GM21737 (cell line): Measurements from ENCODE around the gene TSSC4.

Experiments used
- ATAC-seq: cut with Tn5 transposase; IDR thresholded peaks from one replicate; pipeline ENCODE4 v1.9.1; 2021; ENCODE audit warnings: mild to moderate bottlenecking, moderate library complexity; ENCODE audit not compliant: unreplicated experiment

Gene TSSC4

DNA sequence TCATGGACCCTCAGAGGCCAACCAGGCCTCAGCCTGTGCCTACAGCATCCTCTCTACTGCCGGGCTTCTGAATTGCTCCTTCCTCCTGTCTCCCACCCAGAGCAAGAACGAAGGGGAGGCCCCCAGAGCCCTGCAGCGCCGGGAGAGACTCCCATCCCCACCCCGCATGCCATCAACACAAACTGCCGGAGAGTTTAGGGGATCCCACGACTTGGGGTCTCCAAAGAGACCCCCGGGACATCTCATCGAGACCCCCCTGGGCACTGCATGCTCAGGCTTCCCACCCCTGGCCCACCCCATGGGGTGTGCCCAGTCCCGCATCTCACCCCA is 31.7 kb upstream of the TSSC4 start:
- ATAC-seq, result no peak

DNA sequence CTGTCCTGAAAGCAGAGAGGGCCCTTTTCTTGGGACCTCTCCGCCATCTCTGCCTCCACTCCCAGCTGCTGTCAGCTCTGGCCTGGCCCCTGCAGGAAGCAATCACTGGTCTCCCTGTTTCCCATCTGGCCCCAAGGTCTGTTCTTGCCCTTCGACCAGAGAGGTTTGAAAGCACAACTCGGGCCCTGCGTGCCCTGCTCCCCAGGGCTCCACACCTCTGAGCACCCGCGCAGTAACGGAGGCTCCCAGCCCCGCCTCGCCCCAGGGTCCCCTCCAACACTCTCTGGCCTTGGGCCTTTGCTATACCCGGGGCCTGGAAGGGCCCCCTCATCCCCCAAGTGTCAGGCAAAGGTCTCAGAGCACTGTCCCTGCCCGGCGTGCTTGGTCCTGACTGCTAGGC is 31.2 kb upstream of the TSSC4 start:
- ATAC-seq, result no peak

DNA sequence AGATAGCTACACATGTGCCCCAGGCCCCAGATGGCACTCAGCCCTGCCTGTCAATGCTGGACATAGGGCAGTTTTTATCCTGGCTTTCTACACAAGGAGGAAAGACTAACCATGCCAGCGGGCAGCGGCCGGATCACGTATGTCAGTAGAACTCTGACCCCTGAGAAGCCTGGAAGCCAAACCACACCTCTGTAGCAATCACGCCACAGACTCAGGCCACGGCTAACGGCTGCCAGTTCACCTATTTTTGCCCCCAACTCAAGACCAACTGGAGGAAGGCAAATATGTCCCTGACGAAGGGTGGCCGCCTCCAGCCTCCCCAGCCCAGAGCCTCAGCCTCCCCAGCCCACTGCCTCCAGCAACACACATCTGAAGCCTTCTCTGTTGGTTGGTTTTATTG is 30.7 kb upstream of the TSSC4 start:
- no peak for ATAC-seq

DNA sequence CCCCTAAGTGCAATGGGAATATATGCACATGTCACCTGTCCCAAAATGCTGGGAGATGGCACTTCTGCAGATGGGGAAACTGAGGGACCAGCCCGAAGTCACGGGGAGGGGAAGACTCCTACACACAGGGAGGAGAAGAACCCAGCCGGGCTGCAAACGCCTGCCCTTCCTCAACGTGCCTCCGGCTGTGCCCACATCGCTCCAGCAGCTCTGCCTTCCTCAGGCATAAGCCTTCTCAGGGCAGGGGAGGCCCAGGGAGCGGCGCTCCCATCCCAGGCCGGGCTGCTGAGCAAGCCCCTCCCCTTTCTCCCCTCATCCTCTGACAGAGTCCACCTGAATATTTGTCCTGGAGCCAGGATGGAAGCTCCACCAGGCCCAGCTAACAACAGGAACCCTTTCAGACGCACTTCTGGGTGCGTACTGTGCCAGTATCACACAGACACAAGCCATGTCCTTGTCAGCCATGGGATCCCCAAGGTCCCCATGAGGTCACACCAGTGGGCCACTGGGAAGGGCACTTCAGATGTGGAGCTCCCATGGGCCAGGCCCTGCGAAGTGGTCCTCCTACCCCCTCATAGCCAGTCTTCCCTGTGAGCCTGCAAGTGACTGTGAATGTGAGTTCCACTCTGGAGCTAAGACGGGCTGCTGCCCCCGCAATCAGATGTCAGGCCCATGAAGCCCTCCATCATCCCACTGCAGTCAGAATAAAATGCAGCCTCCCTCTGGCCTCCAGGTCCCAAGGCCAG is 25.9 kb upstream of the TSSC4 start:
- no peak for ATAC-seq

DNA sequence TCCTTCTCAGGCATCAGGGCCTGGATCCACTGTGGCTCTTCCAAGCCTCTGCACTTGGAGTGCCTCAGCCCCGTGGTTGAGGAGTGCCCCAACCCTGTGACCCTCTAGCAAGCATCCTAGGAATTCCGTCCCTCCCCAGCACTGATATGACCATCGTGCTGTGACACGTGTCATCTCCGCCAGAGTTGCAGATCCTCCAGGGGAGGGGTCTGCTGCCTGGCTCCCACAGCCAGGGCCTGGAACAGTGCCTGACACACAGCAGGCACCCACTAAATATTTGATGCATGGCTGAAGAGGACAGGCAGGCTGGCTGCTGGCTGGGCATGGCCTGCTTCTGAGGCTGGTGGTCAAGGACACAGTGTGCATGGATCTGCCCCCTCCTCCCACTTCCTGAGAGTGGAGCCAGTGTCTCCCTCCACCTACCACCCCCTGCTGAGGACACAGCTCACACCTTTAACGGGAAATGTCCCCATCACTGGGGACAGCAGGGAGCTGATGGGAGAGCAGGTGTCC is 25.2 kb upstream of the TSSC4 start:
- no peak for ATAC-seq

DNA sequence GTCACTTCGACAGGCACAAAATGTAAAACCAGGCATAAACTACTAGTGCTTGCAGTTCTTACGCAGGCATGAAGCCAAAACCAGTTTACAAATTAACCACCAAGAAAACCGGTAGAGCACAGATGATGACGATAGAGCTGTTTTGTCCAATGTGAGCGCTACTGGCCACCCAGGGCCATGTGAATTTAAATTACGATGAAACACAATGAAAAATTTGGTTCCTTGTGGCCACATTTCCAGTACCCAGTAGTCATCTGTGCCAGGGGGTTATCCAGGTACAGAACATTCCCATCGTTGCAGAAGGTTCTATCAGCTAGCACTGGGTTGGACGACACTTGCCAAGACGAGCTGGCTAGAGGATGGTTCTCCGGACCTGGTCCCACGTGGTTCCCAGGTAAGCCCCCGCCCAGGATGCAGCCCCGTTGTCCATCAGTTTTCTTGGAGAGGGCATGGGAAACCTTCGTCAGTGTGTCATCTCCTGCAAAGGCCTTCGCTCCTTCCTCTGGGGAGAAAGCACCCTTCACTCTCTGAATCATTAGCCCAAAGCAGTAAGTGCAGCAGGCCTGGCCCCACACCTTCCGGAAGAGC is 24.5 kb upstream of the TSSC4 start:
- ATAC-seq, result no peak

DNA sequence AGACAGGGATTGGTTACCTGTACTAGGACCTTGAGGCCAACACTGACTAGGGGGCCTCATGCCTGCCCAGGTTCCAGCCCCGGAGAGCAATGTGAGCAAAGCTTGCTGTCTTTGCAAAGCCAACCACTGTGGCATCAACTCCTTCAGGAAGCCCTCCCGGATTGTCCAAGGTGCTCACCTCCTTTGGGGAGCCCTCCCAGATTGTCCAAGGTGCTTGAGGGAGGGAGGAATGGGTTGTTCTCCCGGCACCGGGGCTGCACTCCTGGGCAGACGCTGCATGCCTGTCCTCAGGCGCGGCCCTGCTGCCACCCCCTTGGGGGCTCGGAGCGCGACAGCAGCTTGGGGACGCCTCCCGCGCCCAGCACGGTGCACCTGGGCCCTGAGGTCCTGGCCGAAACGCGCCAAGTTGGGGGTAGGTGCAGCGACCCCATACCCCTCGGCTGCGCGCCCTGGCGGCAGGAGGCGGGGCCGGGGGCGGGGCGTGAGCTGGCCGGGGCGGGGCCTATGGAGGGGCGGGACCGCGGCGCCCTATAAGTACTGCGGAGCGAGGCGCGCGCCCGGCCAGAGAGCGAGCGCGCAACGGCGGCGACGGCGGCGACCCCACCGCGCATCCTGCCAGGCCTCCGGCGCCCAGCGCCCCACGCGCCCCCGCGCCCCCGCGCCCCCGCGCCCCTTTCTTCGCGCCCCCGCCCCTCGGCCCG is 23.6 kb upstream of the TSSC4 start, which contains the start of gene CD81:
TSS of gene CD81 (plus strand) at position 560 of the 701 bp plus-strand sequence. CDS start 240 bp downstream, outside the sequence.
- ATAC-seq, result peak; percentile 54

DNA sequence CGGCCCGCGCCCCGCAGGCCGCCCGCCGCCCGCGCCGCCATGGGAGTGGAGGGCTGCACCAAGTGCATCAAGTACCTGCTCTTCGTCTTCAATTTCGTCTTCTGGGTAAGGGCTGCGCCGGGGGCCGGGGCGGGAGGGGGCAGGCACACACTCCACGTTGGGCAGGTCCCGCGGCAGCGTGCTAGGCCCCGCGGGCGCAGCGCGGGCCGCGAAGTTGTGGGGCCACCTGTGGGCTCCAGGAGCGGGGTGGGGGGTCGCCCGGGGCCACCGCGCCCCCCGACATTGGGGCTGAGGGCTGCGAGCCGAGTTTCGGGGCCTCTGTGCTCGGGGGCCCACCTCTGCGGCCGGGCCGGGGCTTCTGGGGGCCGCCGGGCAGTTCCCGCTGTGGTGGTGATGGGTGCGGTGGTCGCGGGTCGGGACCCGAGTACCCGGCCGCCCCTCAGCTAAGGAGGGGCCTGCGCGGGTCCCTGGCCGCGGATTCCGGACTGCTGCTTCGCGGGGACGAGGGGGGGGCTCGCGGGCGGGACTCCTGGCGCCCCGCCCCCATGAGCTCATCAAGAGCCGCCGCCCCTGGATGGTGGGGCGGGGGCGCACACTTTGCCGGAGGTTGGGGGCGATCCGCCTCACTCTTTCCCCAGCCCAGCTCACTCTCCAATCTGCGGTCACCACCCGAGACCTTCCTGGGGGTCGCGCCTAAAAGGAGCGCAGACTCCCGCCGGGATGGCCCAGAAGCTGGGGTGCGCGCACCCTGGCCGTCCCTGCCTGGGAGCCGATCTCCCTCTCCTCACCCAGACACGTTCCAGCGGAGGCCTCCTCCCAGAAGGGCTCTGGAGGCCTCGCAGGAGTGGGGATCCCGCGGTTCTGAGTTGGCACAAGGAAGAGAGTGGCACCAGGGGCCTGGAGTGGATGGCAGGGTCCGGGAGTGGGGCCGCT is 22.8 kb upstream of the TSSC4 start:
- ATAC-seq, result peak; percentile 30

DNA sequence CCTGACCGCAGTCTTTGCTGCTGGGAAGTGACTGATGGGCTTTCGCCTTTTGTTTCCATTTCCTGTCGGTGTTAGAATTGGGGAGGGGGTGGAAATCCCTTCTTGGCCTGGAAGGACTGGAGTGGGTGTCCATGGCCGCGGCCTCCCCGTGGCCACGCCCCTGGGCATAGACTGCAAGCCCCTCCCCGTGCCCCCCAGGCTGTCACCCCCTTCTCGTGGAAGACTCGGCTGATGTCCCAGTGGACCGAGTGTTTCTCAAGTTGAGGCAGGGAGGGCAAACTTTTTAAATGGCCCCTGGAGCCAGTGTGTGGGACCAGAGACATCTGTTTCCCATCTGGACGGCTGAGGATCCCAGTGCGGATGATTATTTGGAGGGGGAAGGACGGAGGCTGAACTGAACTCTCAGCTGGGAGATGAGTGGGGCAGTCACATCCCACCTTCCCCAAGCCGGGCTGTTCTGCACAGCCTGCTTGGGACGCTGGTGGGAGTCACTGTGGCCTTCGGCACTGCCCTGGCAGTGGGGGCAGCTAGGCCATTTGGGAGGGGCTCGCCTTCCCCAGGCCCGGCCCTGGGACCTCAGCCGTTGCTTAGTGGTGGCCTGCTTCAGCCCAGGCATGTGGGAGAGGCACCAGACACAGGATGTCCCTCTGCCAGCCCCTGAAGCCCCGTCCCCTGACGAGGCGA is 21.9 kb upstream of the TSSC4 start:
- ATAC-seq, result no peak

DNA sequence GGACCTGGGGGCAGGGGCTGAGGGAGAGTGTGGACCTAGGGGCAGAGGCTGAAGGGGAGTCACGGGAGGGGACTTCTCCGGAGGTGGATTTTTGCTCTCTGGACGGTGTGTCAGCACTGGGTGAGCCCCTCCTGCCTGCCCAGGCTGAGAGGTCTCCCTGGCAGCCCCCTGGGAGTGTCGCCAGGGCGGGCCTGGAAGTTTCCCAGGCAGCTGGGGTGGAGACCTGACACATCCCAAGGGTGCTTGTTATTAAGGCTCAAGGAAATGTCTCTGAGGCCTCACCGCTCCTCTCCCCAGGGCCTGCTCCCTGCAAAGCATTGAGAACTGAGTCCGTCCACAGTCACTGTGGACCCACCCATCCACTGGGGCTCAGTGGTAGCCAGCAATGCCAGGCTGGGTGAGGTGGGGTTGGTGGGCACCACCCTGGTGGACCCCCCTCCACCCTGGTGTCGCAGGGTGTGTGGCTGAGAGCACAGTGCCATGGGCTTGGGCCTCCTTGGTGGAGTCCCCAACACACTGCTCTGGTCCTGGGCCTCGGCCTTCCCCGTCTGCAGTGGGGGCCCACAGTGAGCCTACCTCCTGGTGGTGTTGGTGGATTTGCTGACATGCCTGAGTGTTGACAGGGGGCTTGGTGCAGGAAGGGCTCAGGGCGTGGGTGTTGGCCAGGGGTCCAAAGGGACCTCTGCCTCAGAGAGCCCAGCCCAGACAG is 20.9 kb upstream of the TSSC4 start:
- ATAC-seq, result no peak

DNA sequence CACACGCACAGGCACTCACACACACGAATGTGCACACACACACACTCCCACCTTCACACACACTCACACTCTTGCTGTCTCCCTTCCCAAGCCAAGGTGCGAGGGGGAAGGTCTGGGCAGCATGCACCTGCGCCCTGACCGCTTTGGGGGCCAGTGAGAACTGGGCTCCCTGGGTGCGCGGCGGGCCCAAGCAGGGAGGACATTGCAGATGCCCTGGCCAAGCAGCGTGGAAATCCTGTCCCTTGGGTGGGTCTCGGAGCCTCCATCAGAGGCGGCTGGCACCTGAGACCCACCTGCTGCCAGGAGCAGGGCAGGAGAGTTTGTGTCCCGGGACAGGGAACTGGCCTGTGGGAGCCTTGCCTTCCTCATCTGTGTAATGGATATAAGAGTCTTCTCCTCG is 20.2 kb upstream of the TSSC4 start:
- no peak for ATAC-seq

DNA sequence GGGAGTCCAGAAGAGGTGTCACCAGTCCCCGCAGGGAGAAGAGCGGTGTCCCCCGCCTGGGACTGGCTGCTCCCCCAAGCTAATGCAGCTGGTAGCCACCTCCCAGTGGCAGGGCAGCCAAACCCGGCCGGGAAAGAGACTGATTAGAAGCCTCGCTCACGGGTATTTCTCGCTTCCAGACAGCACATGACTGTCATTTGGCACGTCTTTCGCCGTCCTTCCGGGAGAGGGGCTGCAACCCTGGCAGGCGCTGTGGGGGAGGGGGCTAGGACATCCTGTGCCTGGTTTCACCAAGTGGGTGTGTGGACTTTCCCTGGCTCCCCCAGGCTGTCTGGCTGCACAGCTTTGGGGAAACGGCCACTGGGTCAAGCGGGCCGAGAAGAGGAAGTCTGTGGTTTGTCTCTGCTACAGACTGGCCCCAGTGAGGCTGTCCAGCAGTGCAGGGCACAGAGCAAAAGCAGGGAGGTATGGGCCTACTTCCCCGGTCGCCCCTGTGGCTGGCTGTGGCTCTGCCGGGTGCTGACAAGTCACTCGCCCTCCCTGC is 19.7 kb upstream of the TSSC4 start:
- no peak for ATAC-seq

DNA sequence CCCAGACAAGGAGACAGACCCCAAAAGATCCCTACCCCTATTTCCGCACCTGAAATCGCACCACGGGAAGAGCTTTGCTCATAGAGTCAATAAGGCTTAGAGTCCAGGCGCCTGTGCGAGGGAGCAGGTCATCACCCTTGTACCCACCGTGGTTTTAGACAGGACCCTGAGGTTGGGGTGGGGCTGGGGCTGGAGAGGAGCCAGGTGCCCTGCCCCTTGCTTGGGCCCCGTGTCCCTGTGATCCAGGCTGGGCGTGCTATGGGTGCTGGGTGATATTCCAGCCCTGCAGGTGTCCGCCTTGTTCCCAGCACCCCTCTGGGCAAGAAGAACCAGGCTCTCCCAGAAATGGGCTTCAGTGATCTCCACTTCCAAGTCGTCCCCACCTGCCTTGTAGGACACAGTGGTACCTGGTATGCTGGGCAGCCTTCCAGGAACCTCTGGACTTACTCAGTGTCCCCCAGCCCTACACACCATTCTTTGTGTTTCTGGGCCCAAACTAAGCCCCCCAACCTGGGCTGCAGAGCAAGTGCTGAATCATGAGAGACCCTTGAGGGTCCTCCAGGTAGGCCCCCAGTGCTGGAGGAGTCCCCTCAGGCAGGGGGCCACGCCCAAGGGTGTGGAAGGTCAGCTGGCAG is 18.9 kb upstream of the TSSC4 start:
- ATAC-seq, result no peak

DNA sequence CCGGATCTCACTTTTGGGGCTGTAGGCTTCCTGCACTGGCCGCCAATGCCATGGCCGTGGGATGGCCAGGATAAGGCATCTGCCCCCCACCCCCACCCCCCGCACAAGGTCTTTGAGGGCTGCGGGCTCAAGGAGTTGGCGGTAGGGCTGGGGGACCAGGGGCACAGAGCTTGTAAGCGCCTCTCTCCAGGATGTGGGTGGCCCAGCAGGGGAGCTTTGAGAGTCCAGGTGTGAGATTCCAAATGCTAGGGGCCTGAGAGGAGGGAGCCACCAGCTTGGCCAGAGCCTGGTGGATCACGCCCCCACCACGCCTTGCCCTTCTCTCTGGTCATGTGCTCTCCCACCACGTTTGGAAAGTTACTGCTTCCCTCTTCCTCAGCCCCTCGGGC is 18.4 kb upstream of the TSSC4 start:
- no peak for ATAC-seq

DNA sequence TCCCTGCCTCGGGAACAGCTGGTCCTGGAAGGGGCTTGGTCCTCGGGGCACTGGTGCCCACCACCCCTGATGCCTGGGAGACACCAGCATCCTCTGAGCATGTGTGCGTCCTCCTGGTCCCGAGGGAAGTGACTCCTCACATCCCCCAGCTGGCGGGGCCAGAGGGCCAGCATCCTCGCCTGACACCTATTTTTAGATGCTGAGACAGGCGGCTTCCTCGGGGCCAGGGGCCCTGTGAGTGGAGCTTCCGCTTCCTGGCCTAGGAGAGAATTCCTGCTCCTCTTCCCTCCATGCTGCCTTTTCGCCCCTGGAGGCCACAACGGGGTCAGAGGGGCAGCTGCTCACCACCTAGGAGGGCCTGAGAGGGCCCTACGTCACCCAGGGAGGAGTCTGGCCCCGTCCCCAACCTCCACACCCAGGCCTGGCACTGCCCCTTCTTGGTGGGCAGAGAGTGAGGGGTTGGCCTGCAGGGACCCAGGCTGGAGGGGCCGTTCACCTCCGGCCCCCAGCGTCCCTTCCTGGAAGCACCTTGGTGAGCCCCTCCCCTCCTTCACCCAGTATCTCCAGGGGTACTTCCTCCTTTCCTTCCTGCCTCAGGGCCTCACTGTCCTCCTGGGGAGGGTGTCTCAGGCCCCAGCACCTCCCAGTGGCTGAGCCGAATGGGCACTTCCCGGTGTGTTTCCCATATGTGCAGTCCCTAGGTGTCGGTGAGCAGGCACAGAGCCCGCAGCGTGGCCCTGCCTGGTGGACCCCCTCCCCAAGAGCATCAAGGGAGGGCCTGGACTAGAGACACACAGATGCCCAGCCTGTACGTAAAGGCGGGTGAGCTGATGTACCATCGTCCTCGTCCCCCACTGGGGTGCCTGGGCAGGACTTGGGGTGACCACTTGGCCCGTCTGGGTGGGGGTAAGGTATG is 17.4 kb upstream of the TSSC4 start:
- ATAC-seq, result no peak

DNA sequence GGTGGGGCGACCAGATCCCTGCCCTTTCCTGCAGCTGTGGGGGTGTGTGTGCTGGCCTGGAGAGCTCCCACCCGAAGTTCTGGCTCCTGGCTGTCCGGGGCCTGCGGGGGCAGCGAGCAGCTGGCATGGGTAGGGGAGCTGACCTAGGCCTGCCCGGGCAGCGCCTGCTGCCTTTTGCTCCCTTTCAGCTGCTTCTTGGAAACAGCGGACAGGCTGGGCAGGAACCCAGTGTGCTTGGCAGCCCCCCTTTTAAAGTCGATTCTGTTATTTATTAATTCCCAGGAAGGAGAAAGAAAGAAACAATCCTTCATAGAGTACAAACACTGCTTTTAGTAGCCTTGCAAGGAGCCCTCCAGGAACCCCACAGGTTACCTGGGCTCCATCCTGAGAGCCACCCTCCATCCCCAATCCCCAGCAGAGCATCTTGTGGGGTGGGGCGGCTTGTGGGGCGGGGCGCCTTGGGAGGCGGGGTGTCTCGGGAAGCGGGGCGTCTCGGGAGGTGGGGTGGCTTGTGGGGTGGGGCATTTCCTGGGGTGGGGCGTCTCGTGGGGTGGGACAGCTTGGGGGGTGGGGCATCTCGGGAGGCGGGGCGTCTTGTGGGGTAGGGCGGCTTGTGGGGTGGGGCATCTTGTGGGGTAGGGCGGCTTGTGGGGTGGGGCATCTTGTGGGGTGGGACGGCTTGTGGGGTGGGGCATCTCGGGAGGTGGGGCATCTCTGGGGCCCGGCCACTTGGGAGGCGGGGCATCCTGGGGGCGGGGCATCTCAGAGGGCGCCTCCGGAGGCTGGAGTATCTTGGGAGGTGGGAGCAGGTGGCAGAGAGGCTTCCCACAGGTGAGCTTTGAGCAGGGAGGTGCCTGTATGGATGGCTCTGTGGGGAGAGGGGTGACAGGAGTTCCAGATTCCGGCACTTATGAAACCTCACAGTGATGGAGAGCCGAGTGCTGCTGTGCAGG is 16.4 kb upstream of the TSSC4 start:
- ATAC-seq, result peak; percentile 27
